Middle frontal gyrus (tissue), 1 donor: Measurements from ENCODE around the gene C11orf21.
"Not testable (repeated sequence)": the region's sequence is repeated elsewhere in the genome, so short reads cannot be mapped to it uniquely, and the experiment has no call there.

Experiments used
- DNase-seq: peaks from one replicate; pipeline ENCODE4 v3.0.0-alpha.2; 2015; ENCODE audit warnings: low spot score; ENCODE audit errors: extremely low spot score

C11orf21 gene

DNA sequence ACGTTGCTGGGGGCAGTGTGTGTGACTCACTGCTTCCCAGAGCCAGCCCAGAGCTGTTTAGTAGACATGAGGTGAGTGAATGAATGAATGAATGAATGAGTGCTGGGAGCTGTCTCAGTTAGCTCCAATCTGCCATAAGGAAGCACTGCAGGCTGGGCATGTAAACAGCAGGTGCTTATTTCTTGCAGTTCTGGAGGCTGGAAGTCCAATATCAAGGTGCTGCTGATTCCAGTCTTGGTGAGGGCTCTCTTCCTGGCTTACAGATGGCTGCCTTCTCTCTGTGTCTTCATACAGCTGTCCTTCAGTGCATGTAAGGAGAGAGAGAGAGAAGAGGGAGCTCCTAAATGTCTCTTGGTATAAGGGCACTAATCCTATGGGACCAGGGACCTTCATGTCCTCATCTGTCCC lies 4.1 kb downstream of the C11orf21 start:
- no peak for DNase-seq

DNA sequence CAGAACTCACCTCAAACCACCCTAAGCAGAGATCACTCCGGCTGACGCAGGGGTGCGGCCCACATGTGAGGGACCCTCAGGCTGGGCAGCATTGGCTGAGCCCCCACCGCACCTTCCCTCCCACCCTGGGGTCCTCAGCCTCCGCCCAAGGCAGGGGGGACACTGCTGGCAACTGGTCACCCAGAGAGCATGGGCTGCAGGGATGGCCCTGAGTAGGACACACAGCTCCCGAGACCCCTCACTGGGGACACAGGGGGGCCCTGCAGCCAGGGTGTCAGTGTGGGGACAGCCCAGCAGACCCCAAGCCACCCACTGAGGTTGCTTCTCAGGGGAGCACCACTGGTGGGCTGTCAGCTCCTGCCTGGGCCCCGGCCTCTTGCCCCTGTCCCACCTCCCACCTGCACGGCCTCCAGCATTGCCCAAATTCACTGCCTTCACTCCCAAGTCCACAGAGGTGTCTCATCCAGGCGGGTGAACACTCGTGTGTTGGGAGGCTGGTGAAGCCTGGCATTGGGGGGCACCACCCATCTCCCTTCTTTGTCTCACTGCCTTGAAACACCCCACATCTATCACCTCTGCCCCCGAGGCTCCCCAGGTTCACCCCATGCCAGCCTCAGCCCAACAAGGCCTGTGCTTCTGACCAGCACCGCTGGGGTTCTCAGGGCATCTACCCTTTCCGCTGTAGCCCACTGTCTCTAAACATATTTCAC lies 4.7 kb downstream of the C11orf21 start:
- DNase-seq: no peak

DNA sequence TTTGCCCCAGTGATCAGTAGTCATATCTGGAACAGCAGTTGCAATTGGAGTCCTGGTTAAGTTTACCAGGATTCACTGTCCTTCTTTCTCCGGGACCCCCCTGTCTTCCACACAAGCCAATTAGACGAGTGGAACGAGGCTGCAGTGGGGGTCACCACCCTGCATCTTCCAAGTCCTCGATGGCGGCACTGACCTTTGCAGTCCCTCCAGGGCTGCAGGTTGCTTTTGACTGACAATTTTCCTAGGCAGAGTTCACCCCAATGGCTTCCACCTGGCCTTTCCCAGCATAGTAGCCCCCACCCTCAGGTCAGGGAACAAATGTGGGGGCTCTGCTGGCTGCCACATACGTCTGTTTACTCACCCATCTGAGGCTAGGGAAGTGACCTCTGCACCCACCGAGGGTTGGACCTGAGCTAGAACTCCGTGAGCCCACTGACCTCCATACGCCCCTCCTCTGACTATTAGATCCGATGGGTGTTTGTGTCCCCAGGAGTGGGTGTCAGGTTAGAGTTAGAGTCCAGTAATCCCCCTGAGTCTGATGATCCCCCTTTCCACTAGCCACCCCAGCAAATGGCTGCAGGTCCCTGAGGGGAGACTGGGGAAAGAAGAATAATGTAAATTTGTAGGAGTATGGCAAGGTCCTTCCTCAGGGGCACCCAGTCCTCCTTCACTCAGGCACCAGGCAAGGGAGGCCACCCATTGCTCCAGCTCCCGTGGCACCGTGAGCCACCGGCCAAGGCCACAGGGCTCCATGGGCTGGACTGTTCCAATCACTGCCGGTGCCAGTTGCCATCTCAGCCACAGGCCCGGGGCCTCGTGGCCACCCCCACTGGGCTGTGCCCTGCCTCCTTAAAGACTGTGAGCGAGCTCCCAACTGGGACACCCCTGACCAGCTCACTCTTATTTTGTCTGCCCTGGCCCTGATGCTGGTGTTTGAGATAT lies 5.5 kb downstream of the C11orf21 start:
- DNase-seq: no peak

DNA sequence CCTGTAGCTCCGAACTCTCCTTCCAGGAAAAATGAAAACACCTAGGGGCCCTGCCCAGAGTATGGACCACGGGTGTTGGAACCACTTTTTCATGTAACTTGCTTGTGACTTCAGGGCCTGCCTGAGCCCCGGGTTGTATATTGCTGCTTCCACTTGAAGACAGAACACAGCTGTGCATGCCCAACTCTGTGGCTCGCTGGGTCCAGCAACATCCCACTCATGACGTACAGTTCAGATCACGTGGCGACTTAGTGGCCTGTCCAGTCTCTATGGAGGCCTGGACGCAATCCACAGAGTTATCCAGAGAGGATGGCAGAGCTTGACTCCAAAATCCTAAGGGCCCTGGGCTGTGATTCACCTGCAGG lies 6.8 kb downstream of the C11orf21 start:
- DNase-seq: no peak

DNA sequence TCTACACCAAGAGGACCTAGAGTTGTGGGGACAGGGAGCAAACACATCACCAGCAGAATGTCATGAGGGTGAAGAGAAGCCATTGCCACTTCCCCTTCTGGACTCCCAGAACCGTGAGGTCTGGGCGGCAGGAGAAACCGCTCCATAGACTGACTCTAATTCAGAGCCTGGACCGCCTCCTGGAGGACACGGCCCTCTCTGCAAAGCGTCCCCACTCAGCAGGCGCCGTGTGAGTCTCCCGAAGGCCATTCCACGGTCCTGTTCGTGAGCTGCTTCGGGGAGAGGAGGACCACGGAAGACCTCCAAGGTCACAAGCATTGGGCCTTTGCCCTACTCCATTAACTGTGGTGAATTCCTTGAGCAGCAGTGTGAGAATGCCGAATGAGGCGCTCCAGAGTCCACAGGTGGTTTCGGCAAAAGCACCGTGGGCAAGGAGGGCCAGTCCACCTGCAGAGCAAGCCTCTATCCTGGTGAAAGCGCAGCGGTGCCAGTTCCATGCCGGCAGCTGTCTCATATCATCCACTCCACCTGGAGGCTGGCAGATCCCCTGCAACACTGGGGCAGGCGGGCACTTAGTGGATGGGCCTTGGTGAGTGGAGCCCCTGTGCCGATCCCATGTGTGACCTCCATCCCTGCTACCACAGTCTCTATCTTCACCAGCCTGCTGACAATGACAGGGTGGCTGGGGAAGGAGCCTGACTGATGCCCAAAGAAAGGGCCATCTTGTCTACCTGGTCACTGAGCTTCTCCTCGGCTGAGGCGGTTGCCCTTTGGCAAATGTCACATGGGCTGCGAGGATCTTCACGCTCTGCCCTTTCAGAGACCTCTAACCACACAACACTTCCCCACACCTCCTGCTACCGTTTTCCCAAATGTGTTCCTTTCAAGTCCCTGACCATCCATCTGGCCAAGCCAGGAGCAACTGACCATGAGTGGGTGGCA lies 7.5 kb downstream of the C11orf21 start:
- DNase-seq: no peak

DNA sequence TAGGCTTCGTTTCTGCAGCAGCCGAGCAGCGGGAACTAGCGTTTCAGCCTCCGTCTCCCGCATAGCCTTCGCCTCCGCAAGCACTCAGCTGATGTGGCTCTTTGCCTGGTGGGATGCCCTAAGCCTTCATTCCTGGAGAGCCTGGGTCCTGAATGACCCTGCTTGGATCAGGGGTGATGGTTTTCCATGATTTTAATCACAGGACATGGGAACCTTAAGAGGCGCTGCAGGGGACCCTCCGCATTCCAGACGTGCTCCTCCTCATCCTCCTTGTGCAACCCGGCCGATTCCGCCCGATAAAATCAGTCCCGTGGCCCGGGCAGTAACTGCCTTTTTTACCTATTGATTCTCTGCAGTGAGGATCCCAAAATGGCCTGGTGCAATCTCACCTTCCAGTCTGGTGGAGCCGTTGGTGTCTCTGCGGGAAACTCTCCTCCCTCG lies 8.2 kb downstream of the C11orf21 start:
- DNase-seq: no peak

DNA sequence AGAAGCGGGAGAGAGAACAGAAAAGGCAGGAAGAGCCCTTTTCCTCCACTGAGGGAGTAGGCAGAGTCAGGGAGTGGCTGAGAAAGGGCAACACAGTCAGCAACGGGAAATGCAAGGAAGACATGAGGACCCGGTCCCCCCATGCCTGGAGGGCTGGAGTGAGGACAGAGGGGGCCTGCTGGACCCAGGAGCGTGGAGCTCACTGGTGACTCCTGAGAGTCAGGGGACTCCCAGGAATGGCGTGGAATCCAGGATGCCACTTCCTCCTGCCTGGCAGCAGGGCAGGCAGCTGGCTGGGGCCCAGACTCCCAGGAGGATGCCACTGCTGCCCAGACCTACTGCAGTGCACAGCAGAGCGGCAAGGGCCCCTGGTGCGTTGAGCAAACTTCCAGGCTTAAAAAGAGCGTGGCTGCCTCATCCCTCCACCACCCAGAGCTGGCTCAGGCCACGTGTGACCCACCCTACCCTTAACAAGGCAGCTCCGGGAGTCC lies 11.3 kb downstream of the C11orf21 start:
- DNase-seq: no peak

DNA sequence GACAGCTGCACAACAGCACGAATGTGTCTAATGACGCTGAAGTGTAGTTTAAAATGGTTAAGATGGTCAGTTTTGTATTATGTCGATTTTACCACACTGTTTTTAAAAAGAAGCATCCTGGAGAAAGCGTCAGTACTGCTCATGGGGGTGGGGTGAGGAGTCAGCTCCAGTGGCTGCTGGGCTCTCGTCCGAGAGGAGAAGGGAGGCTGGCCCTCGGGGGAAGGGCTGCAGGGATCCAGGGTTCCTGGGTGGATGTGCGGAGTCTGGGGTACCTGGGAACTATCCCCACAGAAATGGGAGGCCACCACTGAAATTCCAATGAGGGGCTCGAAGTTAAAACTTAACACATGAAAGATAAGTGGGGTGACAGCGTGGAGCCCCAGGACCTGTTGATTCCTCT lies 11.9 kb downstream of the C11orf21 start:
- no peak for DNase-seq

DNA sequence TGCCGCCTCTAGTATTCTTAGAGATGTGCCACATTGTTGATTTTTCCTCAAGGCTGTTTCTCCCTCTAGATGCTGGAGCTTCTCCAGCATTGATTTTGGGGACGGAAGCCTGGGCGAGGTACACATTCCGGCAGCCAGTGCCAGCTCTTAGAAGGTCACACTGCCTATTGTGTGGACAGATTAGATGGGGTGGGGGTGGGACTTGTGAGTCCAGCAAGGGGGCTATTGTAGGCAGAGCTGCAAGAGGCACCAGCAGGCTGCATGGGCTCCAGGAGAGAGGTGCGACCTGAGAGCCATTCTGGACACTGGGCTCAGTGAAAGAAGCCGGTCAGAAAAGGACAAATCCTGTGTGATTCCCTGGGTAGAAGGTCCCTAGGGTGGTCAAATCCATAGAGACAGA lies 12.4 kb downstream of the C11orf21 start:
- DNase-seq: no peak

DNA sequence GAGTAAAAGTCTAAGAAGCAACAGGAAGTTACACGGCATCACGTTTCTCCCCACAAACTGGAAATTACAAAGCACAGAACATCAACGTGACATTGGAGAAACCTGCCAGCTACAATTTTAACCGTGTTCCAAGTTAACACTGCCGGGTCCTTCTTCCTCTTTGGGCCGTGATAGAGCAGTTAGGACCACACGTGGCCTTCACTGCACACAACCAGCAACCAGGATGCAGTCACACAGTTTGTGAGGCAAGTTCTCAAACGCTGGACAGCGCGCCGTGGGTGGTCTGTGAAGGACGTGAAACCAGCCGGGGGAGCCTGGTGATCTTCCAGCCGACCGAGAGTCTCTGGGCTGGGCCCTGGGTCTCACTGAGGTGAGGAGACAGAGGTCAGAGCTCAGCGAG lies 14.6 kb downstream of the C11orf21 start:
- no peak for DNase-seq

DNA sequence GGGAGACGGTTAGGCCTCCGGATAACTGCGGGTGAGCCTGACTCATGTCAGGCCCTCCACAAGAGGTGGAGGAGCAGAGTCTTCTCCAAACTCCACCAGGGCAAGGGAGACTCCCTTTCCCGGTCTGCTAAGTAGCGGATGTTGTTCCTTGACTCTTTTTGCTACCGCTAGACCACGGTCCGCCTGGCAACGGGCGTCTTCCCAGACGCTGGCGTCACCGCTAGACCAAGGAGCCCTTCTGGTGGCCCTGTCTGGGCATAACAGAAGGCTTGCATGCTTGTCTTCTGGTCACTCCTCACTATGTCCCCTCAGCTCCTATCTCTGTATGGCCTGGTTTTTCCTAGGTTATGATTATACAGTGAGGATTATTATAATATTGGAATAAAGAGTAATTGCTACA lies 15.4 kb downstream of the C11orf21 start:
- DNase-seq: not testable (repeated sequence)

DNA sequence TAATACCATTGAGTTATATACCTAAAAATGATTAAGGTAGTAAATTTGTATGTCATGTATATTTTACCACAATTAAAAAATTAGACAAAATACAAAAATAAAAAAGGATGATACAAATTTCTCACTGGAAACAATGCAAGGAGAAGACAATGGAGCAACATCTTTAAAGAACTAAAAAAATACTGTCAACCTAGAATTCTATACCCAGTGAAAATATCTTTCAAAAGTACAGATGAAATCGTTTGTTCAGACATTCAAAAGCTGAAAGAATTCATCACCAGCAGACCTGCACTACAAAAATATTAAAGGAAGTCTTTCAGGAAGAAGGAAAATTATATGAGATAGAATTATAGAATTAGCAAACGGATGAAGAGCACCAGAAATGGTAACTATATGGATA lies 21.5 kb downstream of the C11orf21 start:
- DNase-seq: no peak

DNA sequence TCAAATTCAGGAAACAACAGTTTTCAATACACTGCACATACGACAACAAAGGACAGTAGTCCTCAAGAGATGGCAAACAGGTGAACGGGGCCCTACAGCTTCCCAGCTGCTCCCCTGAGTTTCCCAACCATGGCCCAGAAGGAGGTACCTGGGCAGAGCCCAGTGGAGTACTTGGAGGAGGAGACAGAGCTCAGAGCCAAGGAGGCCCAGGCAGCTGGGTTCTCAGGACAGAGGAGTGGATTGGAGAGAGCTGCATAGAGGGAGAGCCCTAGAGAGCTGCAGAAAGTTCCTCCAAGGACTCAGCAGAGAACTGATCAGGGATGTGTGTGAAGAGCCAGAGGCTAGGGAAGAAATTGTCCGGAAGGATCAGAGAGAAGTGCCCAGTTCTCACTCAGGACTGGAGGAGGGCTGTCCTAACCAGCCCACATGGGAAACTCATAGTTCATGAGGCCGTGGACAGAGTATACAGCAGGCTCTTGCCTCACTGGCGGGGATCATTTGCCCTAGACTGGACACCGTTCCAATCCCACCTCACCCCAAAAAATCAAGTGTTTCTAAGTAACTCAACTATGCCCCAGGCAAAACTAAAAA lies 23.7 kb downstream of the C11orf21 start:
- DNase-seq: no peak

DNA sequence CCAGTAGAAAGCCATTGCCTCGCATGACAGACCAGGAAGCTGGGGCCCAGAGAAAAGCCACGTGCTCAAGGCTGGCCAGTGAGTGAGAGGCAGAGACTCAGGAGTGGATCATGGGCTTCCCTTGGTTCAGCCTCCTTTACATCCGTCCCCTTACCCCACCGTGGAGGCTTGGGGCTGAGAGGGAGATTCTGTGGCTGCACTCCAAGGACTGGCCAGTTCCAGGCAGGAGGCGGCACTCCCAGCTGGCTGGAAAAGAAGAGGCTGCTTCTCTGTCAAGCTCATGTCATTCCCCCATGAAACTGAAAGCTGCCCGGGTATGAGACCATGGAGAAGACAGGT lies 24.7 kb downstream of the C11orf21 start:
- DNase-seq: no peak

DNA sequence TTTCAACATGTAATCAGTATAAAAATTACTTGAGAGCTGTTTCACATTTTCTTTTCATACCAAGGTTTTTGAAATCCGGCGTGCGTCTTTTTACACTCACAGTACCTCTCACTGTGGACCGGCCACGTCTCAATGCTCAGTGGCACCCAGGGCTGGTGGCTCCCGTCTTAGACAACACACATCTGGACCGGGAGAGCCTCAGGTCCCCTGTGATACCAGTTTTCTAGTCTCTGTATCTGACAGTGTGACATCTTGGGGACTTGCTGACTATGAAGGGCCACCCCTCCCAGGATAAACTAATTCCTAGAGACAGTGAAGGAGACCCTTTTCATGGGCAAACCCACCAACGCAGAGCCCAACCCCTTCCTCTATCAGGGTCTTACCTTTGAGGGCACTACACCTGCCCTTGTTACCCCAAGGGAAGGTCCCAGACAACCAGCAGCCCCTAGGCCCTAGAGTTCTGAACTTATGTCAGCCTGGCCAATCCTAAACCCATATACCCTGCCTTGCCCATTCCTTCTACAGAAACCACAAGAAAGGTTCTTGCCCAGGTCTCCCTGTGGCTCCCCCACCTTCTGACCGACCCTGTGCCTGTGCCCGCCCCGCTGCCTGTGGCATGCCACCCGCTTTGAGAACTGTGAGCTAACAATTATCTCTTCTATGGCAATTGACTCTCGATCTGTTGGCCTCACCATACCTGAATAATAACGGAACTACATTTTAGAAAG lies 25.3 kb downstream of the C11orf21 start:
- DNase-seq: no peak

DNA sequence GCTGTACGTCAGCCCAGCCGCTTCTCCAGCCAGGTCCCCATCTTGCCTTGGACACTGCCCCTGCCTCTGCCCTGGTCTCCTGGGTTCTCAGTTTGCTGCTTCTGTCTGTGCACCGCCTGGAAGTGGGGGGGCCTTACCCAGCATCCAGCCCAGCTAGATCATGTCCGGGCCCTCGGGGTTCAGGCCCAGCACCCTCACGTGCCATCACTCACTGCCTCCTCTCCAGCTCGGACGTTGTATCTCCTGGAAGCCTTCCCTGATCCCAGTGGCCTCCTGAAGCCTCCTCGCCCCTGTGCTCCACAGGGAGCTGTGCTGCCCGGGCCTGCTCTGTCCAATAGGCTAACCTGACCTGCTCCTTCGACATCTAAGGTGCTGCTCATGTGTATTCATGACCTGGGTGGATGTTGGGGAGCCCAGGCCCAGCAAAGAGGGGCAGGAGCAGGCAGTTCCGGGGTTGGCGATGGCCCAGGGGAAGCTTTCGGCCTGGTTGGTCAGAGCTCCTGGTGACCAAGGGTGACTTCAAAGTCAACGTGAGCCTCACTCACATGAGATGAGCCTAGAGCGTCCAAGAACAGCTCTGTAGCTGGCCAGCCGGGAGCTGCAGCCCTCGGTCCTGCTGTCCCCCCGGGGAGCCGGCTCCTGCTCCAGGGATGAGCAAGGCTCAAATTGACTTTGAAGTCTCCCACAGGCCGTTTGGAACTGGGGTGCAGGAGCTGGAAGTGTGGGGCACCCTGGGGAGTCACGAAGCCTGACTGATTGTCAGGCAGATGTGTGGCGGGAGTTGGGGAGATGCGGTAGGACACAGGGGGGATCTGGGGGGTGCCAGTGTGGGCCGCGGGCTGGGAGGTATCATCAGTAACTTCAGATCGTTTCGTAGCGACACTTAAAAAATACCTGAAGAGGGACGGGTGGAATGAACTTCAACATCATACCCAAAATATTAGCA lies 26.1 kb downstream of the C11orf21 start:
- no peak for DNase-seq

DNA sequence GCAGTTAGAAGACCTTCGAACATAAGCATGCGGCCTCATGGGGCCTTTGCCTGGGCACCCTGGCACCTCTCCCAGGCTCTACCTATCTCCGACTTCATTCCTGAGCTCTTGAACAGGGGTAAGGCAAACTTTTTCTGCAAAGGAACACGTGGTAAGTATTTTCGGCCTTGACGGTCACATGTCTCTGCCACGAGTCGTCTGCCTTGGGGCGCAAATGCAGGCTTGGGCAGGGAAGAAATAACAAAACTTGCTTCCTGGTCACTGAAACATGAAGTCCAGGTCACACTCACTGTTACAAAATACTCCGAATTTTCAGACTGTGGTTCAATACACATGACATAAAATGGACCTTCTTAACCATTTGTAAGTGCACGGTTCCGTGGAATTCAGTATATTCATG lies 27.9 kb downstream of the C11orf21 start:
- no peak for DNase-seq

DNA sequence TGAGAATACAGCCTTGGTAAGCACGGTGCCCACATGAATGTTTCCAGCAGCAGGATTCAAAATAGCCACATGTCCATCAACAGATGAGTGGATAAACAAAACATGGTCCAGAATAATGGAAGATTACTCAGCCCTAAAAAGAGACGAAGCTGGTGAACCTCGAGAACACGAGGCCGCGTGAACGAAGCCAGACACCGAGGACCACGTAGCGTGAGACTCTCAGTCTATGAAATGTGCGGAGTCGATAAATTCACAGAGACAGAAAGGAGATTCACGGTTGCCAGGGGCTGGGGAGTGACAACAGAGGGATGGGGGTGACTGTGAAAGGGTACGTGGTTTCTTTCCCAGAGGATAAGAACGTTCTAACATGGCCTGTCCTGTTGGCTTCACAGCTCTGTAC lies 28.4 kb downstream of the C11orf21 start:
- no peak for DNase-seq

DNA sequence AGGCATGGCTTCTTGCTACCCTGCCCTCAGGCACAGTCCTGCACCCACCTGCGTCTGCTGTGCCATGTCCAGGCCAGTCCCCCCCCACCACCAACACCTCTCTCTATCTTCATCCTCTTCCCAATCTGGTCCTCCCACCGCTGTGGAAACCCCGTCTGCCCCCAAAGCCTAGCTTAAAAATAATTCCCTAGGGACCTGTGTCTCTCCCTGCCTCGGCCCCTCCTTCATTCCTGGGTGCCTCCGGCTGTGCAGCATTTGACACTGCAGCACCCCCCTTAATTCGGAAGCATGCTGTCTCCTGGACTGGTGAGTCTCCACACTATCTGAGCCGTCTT lies 28.8 kb downstream of the C11orf21 start:
- no peak for DNase-seq
